ENCODE data around the gene CCL15. TPM values are rescaled to one million over a fixed set of nuclear protein-coding genes. Genes with fewer than 3 reads are reported as not detected.
A peak's percentile ranks its signal among the peaks of the same experiment; 100 is the strongest.

The CCL15 gene
- total and polyA plus RNA-seq, 2 of the 13 experiments (the other 11 are each of a cell fraction or from before 2014, with no cell fraction given), result 29.2 to 45.9 TPM

DNA sequence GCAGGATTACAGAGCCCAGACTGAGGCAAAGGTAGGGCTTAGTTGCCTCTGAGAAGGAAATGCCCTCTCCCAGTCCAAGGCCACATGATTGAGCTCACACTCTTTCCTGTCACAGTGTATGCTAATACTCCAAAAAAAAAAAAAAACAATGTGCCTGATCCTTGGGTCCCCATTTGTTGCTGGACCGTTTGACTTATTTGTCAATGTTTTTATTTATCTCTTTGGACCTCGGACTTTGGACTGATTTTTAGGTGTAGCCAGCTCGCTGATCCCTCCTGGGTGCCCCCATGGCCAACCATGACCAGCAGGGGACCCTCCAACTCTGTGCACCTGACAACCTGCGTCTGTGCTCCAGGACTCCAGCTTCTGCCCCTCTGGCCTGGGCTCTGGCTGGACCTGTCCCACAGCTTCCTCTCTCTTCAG is 19.4 kb downstream of the CCL15 start:
- Histone ChIP-seq H4K20me1 (ENCODE audit: insufficient read depth, low read length) (no peaks in the 10 kb centered on the region), H3K79me2 (ENCODE audit: insufficient read depth, low read length) (no peaks in the 10 kb centered on the region), H3K4me1 (ENCODE audit: insufficient read depth, low read length) (peaks cover 78% of the 10 kb centered on the region), H3K36me3 (replicated peaks in 1 of 2; ENCODE audit: control insufficient read depth in 1 of 2, insufficient read depth in 2 of 2, low read length in 2 of 2) (peaks cover 0 to 2% of the 10 kb centered on the region in 2 experiments; a peak in 1 of 5 replicates), H3K4me2 (ENCODE audit: low read depth, low read length) (peak overlapping the region; percentile 87), H3K4me3 (replicated peaks in 1 of 3; ENCODE audit: insufficient read depth in 1 of 3, low read depth in 2 of 3, low read length in 3 of 3) (peak overlapping the region in 1 of 3 experiments; percentile 65; a peak in 2 of 6 replicates), H3K27me3 (ENCODE audit: control insufficient read depth in 1 of 2, insufficient read depth in 2 of 2, low read length in 2 of 2) (no peaks in the 10 kb centered on the region; a peak in 1 of 5 replicates), H2AFZ (ENCODE audit: low read length) (no peak overlapping the region), H3K9me3 (ENCODE audit: low read length) (no peaks in the 10 kb centered on the region), H3K27ac (ENCODE audit: extremely low read length, insufficient read depth, low read length) (peak overlapping the region; percentile 66), H3K9ac (ENCODE audit: insufficient read depth, low read depth, low read length) (0 out of 2 replicates have a peak overlapping the region, but pooled peaks have one; percentile 57)
- FAIRE-seq (no peak), DNase-seq (ENCODE audit: low spot score) (peak; percentile 75), ATAC-seq (peak; percentile 86)
- in situ Hi-C loops (cut with HindIII; ENCODE audit: extremely low pct_ligation_motif_present, low pct_unique_long_range_greater_than_20kb) (no loop called here), intact Hi-C loops (cut with micrococcal nuclease; ENCODE audit: unreplicated experiment) (loop anchor here (1.0 kb wide), 1 partner anchor 9 kb away; no protein-coding TSS in a partner anchor)
- CTCF ChIA-PET (ENCODE audit: low intra/inter-chr PET ratio, low total read pairs), result interaction anchor here (1.0 to 2.0 kb wide), 6 partner anchors 13 to 167 kb away, joined by 3 to 18 read pairs (median 6); no protein-coding TSS in a partner anchor
- POLR2A ChIA-PET, result interaction anchor here (0.8 to 5.3 kb wide), 15 partner anchors 9 to 563 kb away, joined by 3 to 197 read pairs (median 5); partner anchors contain the start of genes CCL15 and TAF15
- no TSS peak for BruUV-seq (replicated peaks)
- WGBS (ENCODE audit: low lambda C conversion rate), result 11% methylated on average over 4 of the region's 4 CpGs
- no peak for TF ChIP-seq ZNF607 (CRISPR knock-in tag; IDR thresholded peaks at IDR 0.05; ENCODE audit: borderline replicate concordance)
- 0 out of 2 replicates have a peak, but pooled peaks have one; percentile 11 for TF ChIP-seq SP5 (CRISPR knock-in tag; IDR thresholded peaks at IDR 0.05; ENCODE audit: borderline replicate concordance, low read depth)
- peak; percentile 66 for TF ChIP-seq FOXA3 (CRISPR knock-in tag; IDR thresholded peaks at IDR 0.05)
- TF ChIP-seq SP140L (CRISPR knock-in tag; IDR thresholded peaks at IDR 0.05; ENCODE audit: borderline replicate concordance), result no peak
- 0 out of 2 replicates have a peak, but pooled peaks have one; percentile 50 for TF ChIP-seq BRCA1 (CRISPR knock-in tag; IDR thresholded peaks at IDR 0.05)
- peak; percentile 44; the same call in 1 of the 2 replicates for TF ChIP-seq KAT8 (CRISPR knock-in tag; IDR thresholded peaks at IDR 0.05)
- no peak for TF ChIP-seq ZNF276 (CRISPR knock-in tag; IDR thresholded peaks at IDR 0.05; ENCODE audit: low read depth)
- no peak for TF ChIP-seq ZBTB20 (CRISPR knock-in tag; IDR thresholded peaks at IDR 0.05; ENCODE audit: borderline replicate concordance, low read depth)
- 0 out of 2 replicates have a peak, but pooled peaks have one; percentile 57 for TF ChIP-seq KLF6 (CRISPR knock-in tag; IDR thresholded peaks at IDR 0.05)
- TF ChIP-seq, protein P1, sequence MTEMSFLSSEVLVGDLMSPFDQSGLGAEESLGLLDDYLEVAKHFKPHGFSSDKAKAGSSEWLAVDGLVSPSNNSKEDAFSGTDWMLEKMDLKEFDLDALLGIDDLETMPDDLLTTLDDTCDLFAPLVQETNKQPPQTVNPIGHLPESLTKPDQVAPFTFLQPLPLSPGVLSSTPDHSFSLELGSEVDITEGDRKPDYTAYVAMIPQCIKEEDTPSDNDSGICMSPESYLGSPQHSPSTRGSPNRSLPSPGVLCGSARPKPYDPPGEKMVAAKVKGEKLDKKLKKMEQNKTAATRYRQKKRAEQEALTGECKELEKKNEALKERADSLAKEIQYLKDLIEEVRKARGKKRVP (CRISPR knock-in tag; IDR thresholded peaks at IDR 0.05), result no peak
- TF ChIP-seq ZNF460 (CRISPR knock-in tag; IDR thresholded peaks at IDR 0.05; ENCODE audit: borderline replicate concordance), result no peak
- TF ChIP-seq IRF2 (CRISPR knock-in tag; IDR thresholded peaks at IDR 0.05), result peak; percentile 70
- no peak for TF ChIP-seq ZNF235 (CRISPR knock-in tag; IDR thresholded peaks at IDR 0.05; ENCODE audit: borderline replicate concordance)
- no peak for TF ChIP-seq ZBTB44 (CRISPR knock-in tag; IDR thresholded peaks at IDR 0.05)
- peak in 1 of 2 experiments; percentile 48; a peak in 1 of 4 replicates for TF ChIP-seq EP300 (IDR thresholded peaks at IDR 0.05; ENCODE audit: low read depth in 2 of 2, low read length in 2 of 2)
- peak; percentile 53; the same call in 1 of the 2 replicates for TF ChIP-seq EP300 (CRISPR knock-in tag; IDR thresholded peaks at IDR 0.05; ENCODE audit: borderline replicate concordance)
- 0 out of 4 replicates have a peak, but pooled peaks of 1 of the 2 experiments have one; percentile 52 for TF ChIP-seq NR2F1 (CRISPR knock-in tag; IDR thresholded peaks at IDR 0.05)
- peak; percentile 73; the same call in 1 of the 2 replicates for TF ChIP-seq FOXK1 (CRISPR knock-in tag; IDR thresholded peaks at IDR 0.05; ENCODE audit: borderline replicate concordance, low read depth)
- 0 out of 2 replicates have a peak, but pooled peaks have one; percentile 50 for TF ChIP-seq MTA1 (CRISPR knock-in tag; IDR thresholded peaks at IDR 0.05; ENCODE audit: borderline replicate concordance)
- no peak for TF ChIP-seq CBFB (CRISPR knock-in tag; IDR thresholded peaks at IDR 0.05)
